GM12878 (cell line): ENCODE results near the gene SLC50A1. TPM values are rescaled to one million over a fixed set of nuclear protein-coding genes. Genes with fewer than 3 reads are reported as not detected.

Experiments used
- ATAC-seq: fragments of 200-7000 bp; cut with Tn5 transposase; 3 replicates; pipeline ENCODE4 v1.9.1; 2020; ENCODE audit warnings: mild to moderate bottlenecking, moderate library complexity
- BruUV-seq: library from RNA; stranded (reverse); fragments of 400-500 nt; replicated peaks from 2 replicates; lab custom pipeline; 2021; lab: Mats Ljungman, UMichigan
- CTCF ChIA-PET: fragments of 300-600 bp; sonication (Branson Sonifier 250); formaldehyde crosslinking; extraction: SDS; loops from one replicate; lab custom pipeline; 2021; ENCODE audit warnings: inconsistent platforms; lab: Yijun Ruan, JAX
- POLR2A ChIA-PET: fragments of 350-600 bp; formaldehyde crosslinking; extraction: SDS; loops from one replicate; lab custom pipeline; 2021; ENCODE audit warnings: inconsistent platforms; lab: Charles Lee
- RAD21 ChIA-PET: fragments of 300-600 bp; sonication (Branson Sonifier 250); formaldehyde crosslinking; loops from one replicate; lab custom pipeline; 2023; ENCODE audit warnings: antibody characterized with exemption; ENCODE audit not compliant: unreplicated experiment; lab: Charles Lee
- SMC1A ChIA-PET: fragments of 300-600 bp; sonication (Branson Sonifier 250); formaldehyde crosslinking; loops from one replicate; lab custom pipeline; 2023; ENCODE audit not compliant: unreplicated experiment, uncharacterized antibody; lab: Charles Lee
- DNase-seq: peaks from one replicate; pipeline ENCODE4 v3.0.0-alpha.2; 2011; ENCODE audit warnings: low read depth, low spot score
- FAIRE-seq: peaks from 3 replicates; lab custom pipeline; 2011; peaks lifted over from hg19 to GRCh38; lab: Jason Lieb, UNC
- H2AFZ ChIP-seq: 2 replicates; pipeline ENCODE4 v1.6.0; 2011; ENCODE audit warnings: low read depth, low read length, control low read depth; ENCODE audit not compliant: control insufficient read depth
- H3K27ac ChIP-seq: 2 replicates; pipeline ENCODE4 v1.5.1; 2011; ENCODE audit warnings: control low read depth; ENCODE audit not compliant: control insufficient read depth, insufficient read depth
- H3K27me3 ChIP-seq, 2 experiments: replicated peaks in 1 of 2; 2 replicates each; pipeline versions ENCODE4 v1.6.0 to v1.6.1; 2011; ENCODE audit warnings: low read length in 1 of 2; ENCODE audit not compliant: control insufficient read depth in 2 of 2, insufficient read depth in 2 of 2
- H3K36me3 ChIP-seq, 2 experiments: 2 replicates each; pipeline ENCODE4 v1.5.1; 2011; ENCODE audit warnings: low read length in 1 of 2; ENCODE audit not compliant: control insufficient read depth in 2 of 2, insufficient read depth in 2 of 2
- H3K4me1 ChIP-seq: 2 replicates; pipeline ENCODE4 v1.6.1; 2011; ENCODE audit warnings: mild to moderate bottlenecking, low read length, moderate library complexity, mixed read lengths; ENCODE audit not compliant: control insufficient read depth, insufficient read depth
- H3K4me2 ChIP-seq: 2 replicates; pipeline ENCODE4 v1.6.0; 2011; ENCODE audit warnings: control low read depth; ENCODE audit not compliant: control insufficient read depth, insufficient read depth
- H3K4me3 ChIP-seq: fragments of 200-600 bp; sonication (generic); 2 replicates; pipeline ENCODE4 v1.5.1; 2016
- H3K79me2 ChIP-seq: 2 replicates; pipeline ENCODE4 v1.6.0; 2011; ENCODE audit warnings: low read length; ENCODE audit not compliant: control insufficient read depth, insufficient read depth
- H3K9ac ChIP-seq: 2 replicates; pipeline ENCODE4 v1.8.0; 2011; ENCODE audit warnings: low read length, control low read depth, mixed read lengths; ENCODE audit not compliant: control insufficient read depth, insufficient read depth
- H3K9me3 ChIP-seq: replicated peaks from 3 replicates; pipeline ENCODE4 v1.5.1; 2011; ENCODE audit warnings: mild to moderate bottlenecking, low read length; ENCODE audit not compliant: control insufficient read depth, insufficient read depth
- H4K20me1 ChIP-seq: 2 replicates; pipeline ENCODE4 v1.6.0; 2011; ENCODE audit not compliant: control insufficient read depth, insufficient read depth
- CHD1 ChIP-seq: IDR thresholded peaks from 2 replicates; pipeline ENCODE4 v1.6.1; 2012; ENCODE audit warnings: low read depth, low read length, improper control_type of control experiment
- CUX1 ChIP-seq: IDR thresholded peaks from 2 replicates; pipeline ENCODE4 v1.6.1; 2012; ENCODE audit warnings: improper control_type of control experiment, low read depth, low read length; ENCODE audit not compliant: insufficient replicate concordance
- E4F1 ChIP-seq: fragments of 450-650 bp; IDR thresholded peaks from 2 replicates; pipeline ENCODE4 v1.6.1; 2018; ENCODE audit warnings: borderline replicate concordance, mild to moderate bottlenecking; ENCODE audit not compliant: partially characterized antibody
- ELK1 ChIP-seq: IDR thresholded peaks from 2 replicates; pipeline ENCODE4 v1.6.1; 2012; ENCODE audit warnings: low read depth, low read length, improper control_type of control experiment
- IKZF2 ChIP-seq, 2 experiments: fragments of 450-650 bp; IDR thresholded peaks; 2 replicates each; pipeline ENCODE4 v1.6.1; 2017; ENCODE audit warnings: mild to moderate bottlenecking in 2 of 2, moderate library complexity in 2 of 2
- NR2C2 ChIP-seq: IDR thresholded peaks from 2 replicates; pipeline ENCODE4 v1.6.1; 2011; ENCODE audit warnings: borderline replicate concordance, low read depth; ENCODE audit not compliant: control insufficient read depth, insufficient read length
- ZNF384 ChIP-seq: IDR thresholded peaks from 2 replicates; pipeline ENCODE4 v1.6.1; 2012; ENCODE audit warnings: low read depth, mild to moderate bottlenecking, low read length, improper control_type of control experiment, borderline replicate concordance
- WGBS: methylation state at CpG from one replicate; pipeline ENCODE4 v1.1.6; 2016; ENCODE audit warnings: low lambda C conversion rate; ENCODE audit not compliant: insufficient replicate concordance, insufficient coverage; ENCODE audit errors: missing lambda C conversion rate; 5-methylcytosine and 5-hydroxymethylcytosine counted together
- in situ Hi-C: fragments of 300-500 bp; cut with MboI; formaldehyde crosslinking; loops from 9 replicates; pipeline ENCODE4 v1.14.3; 2018; ENCODE audit warnings: mixed read lengths
- intact Hi-C: fragments of 100-400 bp; cut with micrococcal nuclease; formaldehyde crosslinking; loops from one replicate; pipeline ENCODE4 v1.14.2; 2022; ENCODE audit not compliant: unreplicated experiment
- polyA plus RNA-seq, 11 experiments: library from polyadenylated mRNA; depleted of rRNA in 4 of 11; unstranded in 6 of 11; stranded (reverse) in 5 of 11; fragments of >200 nt; fragmentation: Nextera tagmentation in 4 of 11; fragmentation: Illumina TruSeq in 1 of 11; extraction: Ambion mirVana in 4 of 11; extraction: Trizol in 1 of 11; gene quantifications; 1 replicate in 1 of 11; 2 replicates in 10 of 11; pipeline versions ENCODE4 v1.2.1 to v1.2.3, GENCODE V29; 2011 to 2016; ENCODE audit warnings: inconsistent platforms in 2 of 11, missing spikeins in 2 of 11, low read depth in 1 of 11
- total RNA-seq, 4 experiments: library from RNA; depleted of rRNA in 3 of 4; stranded (reverse); fragments of >200 nt in 3 of 4; fragmentation: Illumina TruSeq in 1 of 4; extraction: Trizol in 1 of 4; gene quantifications; 2 replicates each; pipeline versions ENCODE4 v1.2.1 to v1.2.3, GENCODE V29; 2013 to 2021
- TF ChIP-seq, protein P1 (sequence below): IDR thresholded peaks from 2 replicates; pipeline ENCODE4 v1.6.1; 2011; ENCODE audit warnings: low read depth, mild to moderate bottlenecking, low read length, moderate library complexity, borderline replicate concordance; ENCODE audit errors: extremely low read depth
- TF ChIP-seq, protein P2 (sequence below): fragments of 450-650 bp; IDR thresholded peaks from 2 replicates; pipeline ENCODE4 v1.6.1; 2016; ENCODE audit warnings: mild to moderate bottlenecking

Gene SLC50A1
- total and polyA plus RNA-seq, 10 of the 15 experiments (the other 5 are each of a cell fraction or from before 2014, with no cell fraction given): 32.5 to 85.6 (median 54.0) TPM

- TF ChIP-seq ELK1 (no peak), NR2C2 (no peak)
- TF ChIP-seq, protein P1, sequence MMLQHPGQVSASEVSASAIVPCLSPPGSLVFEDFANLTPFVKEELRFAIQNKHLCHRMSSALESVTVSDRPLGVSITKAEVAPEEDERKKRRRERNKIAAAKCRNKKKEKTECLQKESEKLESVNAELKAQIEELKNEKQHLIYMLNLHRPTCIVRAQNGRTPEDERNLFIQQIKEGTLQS: no peak
Measured at GRCh38 chr1:155103325-155103724, 32.3 kb upstream of the SLC50A1 start (continued).

DNA sequence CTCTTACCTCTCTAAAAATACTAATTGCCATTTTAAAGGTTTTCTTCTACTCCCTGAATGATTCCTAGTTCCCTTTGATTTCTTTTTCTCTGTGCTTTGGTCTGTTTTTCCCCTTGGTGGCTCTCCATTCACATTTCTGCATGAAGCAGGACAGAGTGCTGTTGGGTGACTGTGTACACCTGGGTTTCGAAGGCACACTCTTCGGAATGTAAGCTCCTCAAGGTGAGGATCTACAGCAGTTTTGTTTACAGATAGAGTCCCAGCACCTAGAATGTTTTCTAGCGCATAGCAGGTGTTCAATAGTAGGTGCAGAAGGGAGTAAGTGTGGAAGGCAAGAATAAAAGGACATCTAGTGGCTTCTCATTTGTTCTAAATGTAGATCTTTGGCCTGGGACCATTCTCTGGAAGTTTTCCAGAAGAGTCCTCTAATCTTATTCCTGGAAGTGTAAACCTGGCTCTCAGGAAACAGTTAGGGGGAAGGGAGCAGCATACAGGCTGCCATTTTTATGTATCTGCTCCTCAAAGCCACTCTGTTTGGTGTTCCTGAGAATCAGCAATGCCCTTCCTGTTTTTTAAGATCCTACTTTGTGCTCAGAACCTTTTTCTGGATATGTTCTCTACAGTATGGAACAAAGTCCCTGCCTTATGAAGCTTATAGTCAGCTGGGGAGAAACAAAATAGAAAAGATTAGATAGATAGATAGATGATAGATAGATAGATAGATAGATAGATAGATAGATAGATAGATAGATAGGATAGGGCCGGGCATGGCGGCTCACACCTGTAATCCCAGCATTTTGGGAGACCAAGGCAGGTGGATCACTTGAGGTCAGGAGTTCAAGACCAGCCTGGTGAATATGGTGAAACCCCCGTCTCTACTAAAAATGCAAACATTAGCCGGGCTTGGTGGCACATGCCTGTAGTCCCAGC lies 30.8 kb upstream of the SLC50A1 start:
- Histone ChIP-seq H2AFZ (no peak overlapping the region), H3K4me3 (no peak overlapping the region), H3K9me3 (no peaks in the 10 kb centered on the region), H3K79me2 (no peaks in the 10 kb centered on the region), H4K20me1 (no peaks in the 10 kb centered on the region), H3K9ac (no peak overlapping the region), H3K27me3 (no peaks in the 10 kb centered on the region), H3K4me2 (no peak overlapping the region), H3K4me1 (no peaks in the 10 kb centered on the region), H3K36me3 (no peaks in the 10 kb centered on the region), H3K27ac (no peak overlapping the region)
- in situ Hi-C loops: no loop called here
- ATAC-seq (no peak), FAIRE-seq (no peak), DNase-seq (no peak)
- intact Hi-C loops: no loop called here
- ChIA-PET SMC1A (no interaction called here), CTCF (interaction anchor here (1.0 kb wide), 1 partner anchor 9 kb away, joined by 3 read pairs; no protein-coding TSS in a partner anchor), RAD21 (no interaction called here), POLR2A (no interaction called here)
- WGBS: 28% methylated on average over 7 of the region's 7 CpGs
- no TSS peak for BruUV-seq
- TF ChIP-seq, protein P2, sequence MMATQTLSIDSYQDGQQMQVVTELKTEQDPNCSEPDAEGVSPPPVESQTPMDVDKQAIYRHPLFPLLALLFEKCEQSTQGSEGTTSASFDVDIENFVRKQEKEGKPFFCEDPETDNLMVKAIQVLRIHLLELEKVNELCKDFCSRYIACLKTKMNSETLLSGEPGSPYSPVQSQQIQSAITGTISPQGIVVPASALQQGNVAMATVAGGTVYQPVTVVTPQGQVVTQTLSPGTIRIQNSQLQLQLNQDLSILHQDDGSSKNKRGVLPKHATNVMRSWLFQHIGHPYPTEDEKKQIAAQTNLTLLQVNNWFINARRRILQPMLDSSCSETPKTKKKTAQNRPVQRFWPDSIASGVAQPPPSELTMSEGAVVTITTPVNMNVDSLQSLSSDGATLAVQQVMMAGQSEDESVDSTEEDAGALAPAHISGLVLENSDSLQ: no peak
- TF ChIP-seq IKZF2 (IDR thresholded peaks at IDR 0.05) (no peak), ZNF384 (no peak), CHD1 (no peak), E4F1 (no peak), CUX1 (no peak)
